Activated CD4-positive, CD25-positive, alpha-beta regulatory T cell treated with anti-CD3 and anti-CD28 coated beads, Interleukin-2, amount 50 U/mL, for 72 hours (primary cell): ENCODE data around the gene ANAPC4.

ENCODE experiments used
- DNase-seq: peaks from one replicate; pipeline ENCODE4 v3.0.0; 2021

The ANAPC4 gene

GRCh38 chr4:25440478-25441030 lies 63.5 kb downstream of the ANAPC4 start:
- no peak for DNase-seq

DNA sequence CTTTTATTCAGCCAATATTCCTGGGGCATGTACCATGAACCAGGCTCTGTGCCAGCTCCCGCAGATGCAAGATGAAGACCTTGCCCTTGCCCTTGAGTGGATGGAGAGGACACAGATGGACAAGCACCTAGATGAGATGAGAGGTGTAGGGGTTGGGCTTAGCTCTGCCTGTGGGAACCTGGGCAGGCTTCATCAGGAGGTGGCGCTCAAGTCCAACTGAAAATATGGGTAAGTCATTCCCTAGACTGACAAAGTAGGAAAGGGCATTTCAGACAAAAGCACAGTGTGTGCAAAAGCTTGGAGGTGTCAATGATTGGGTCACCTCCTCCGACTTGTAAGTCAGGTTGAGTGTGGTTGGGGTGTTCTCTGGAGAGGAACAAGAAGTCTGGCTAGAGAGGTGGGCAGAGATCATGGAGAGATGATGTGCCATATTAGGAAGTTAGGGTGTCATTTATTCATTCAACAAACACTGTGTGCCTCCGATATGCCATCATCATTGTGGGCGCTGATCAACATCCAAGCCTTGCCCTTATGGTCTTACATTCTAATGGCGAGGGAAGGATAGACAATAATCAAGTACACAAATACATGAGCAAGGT lies 64.6 kb downstream of the ANAPC4 start:
- no peak for DNase-seq

DNA sequence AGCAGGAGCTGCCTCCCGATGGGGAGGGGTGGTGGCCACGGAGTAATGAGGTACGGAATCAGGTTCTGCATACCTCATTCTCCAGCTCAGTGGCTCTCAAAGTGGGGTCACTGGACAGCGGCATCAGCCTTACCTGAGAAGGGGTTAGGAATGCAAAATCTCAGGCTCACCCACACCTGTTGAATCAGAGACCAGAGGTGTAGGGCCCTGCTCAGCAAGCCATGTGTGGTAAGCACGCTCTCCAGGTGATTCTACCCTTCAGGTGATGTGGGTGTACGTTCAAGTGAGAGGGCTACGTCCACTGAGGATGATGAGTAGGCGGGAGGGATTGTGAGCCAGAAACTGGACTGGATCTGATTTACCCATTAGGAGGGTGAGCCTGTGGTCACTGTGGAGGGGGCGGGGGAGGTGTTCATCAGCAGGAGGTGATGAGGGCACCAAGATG lies 65.8 kb downstream of the ANAPC4 start:
- DNase-seq = no peak

DNA sequence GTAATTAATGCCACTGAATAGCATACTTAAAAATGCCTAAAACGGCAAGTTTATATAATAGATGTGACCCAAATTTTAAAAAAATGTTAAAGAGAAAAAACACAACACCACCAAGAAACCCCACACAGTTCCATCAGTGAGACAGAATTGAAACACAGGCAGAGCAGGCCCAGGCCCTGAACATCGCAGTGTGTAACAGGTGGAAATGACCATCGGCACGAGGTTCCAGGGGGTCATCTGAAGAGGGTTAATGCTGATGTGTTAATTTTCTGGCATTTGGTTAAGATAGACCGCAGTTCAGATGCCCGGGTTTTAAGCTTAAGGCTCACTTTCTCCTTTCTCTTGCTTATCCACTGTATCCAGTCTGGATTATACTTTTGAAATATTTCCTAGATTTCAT lies 66.8 kb downstream of the ANAPC4 start:
- no peak for DNase-seq

GRCh38 chr4:25446611-25447010 lies 69.5 kb downstream of the ANAPC4 start:
- DNase-seq = no peak

DNA sequence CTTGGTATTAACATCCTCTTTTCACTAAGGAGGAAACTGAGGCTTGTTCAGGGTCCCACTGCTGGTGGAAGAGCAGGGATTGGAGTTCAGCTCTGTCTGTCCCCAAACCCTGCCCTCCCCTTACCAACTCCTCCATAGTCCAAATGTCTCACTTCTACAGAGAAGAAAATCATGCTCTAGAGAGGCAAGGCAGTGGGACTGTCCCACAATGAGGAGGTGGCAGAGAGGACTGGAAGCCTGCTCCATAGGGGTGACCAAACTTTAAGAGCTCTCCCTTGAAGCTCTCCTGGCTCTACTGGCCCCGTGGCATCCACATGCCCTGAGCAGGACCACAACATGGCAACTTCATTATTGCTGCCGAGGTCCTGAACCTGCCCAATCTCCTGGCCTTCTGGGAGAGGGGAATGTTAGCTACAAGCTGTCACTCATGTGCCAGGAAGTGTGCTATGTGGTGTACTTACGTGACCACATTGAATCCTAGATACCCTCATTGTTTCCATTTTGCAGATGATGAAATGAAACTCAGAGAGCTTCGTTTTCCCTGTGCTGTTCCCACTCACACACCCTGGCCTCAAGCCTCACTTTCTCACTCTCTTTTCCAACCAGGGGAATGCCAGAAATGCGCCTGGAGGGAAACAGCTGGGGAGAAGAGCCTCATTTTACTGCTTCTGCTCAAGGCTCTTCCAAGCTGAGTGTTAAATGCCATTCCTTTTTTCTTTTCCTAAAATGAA lies 71.5 kb downstream of the ANAPC4 start:
- DNase-seq = no peak

- DNase-seq = no peak
Observed at GRCh38 chr4:25449270-25449669, 72.2 kb downstream of the ANAPC4 start.

GRCh38 chr4:25449688-25450087 lies 72.6 kb downstream of the ANAPC4 start:
- no peak for DNase-seq

DNA sequence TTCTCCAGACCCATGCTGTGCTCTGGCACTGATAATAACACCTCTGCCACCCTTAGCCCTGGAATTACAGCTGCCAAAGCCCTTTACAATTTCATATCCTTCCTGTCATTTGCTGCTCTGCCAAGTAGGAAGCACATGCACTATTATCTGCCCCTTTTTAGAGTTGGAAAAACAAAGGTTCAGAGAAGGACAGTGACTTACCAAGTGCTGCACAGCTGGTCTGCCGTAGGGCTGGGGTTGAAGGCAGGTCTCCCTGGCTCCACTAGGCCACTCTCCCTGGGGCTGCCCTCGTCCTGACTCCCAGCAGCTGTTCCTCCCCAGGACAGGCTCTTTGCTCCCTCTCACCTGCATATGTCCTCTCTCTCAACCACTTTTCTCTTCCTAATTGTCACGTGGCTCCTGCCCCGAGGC lies 73.4 kb downstream of the ANAPC4 start:
- no peak for DNase-seq

- no peak for DNase-seq
Observed at GRCh38 chr4:25451676-25452075, 74.6 kb downstream of the ANAPC4 start.

GRCh38 chr4:25452081-25452480 lies 75.0 kb downstream of the ANAPC4 start:
- DNase-seq = no peak

- DNase-seq = no peak
Observed at GRCh38 chr4:25454476-25454875, 77.4 kb downstream of the ANAPC4 start.

- DNase-seq = no peak
Observed at GRCh38 chr4:25457053-25457715, 80.1 kb downstream of the ANAPC4 start.

DNA sequence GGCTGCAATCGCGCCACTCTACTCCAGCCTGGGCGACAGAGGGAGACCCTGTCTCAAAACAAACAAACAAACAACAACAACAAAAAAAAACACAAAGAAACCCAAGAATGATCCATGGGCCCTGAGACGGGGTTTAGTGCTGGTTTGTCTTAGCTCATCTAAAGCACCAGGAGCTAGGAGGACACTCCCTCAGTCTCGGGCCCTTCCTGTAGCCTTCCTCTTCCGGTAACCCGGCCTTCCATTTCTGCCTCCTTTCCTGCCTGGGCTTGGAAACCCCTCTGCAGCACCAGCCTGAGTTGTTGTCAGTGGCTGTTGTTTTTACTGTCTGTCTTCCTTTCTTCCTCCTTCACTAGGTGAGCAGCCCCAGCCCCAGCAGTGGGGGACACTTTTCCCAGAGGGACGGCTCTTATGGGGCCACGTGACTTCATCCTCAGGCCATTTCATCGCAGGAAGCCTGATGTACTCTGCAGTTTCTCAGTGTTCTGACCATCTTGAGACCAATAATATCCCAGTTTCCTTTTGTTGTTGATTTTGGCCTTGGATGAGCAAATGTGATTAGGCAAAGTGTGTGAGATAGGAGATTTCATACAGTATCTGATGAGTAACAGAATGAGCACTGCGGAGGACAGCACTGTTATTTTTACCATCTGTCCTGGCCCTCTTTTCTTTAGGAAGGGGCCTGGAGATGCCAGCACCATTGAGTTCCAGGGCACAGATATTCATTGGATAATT lies 90.1 kb downstream of the ANAPC4 start:
- no peak for DNase-seq

DNA sequence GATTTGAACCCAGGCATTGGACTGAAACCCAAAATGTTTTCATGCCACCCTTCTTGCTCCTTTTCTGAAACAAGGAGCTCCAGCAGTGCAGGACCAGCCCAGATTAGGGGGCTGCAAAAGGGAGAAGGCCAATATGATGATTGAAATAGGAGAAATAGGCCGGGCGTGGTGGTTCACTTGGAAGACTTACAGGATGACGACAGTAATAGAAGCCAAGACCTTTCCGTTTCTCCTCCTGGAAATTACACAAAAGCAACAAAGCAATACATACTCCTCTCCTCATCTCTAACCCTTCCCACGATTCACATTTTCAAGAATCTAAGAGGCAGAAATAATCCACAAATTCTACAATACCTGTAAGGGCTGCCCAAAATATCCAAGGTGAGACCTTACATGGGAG lies 90.8 kb downstream of the ANAPC4 start:
- no peak for DNase-seq
